KMS-11 (cell line): Measurements from ENCODE around the gene MYOM3.

Source experiments
- H2AFZ ChIP-seq: fragments of 200-600 bp; sonication (generic); 2 replicates; pipeline ENCODE4 v1.6.1; 2016; ENCODE audit warnings: antibody characterized with exemption, mixed run types, low read depth
- H3K27ac ChIP-seq: fragments of 200-600 bp; sonication (generic); 2 replicates; pipeline ENCODE4 v1.6.1; 2016; ENCODE audit warnings: mild to moderate bottlenecking, mixed run types
- H3K27me3 ChIP-seq: fragments of 200-600 bp; sonication (generic); 2 replicates; pipeline ENCODE4 v1.6.1; 2017; ENCODE audit warnings: mild to moderate bottlenecking, low read depth, mixed run types, moderate library complexity; ENCODE audit not compliant: insufficient read depth
- H3K36me3 ChIP-seq: fragments of 200-600 bp; sonication (generic); 2 replicates; pipeline ENCODE4 v1.6.1; 2017; ENCODE audit warnings: mild to moderate bottlenecking, mixed run types; ENCODE audit not compliant: insufficient read depth
- H3K4me1 ChIP-seq: fragments of 200-600 bp; sonication (generic); 2 replicates; pipeline ENCODE4 v1.6.1; 2016; ENCODE audit warnings: mild to moderate bottlenecking, low read depth, mixed run types; ENCODE audit not compliant: poor library complexity, severe bottlenecking
- H3K4me2 ChIP-seq: fragments of 200-600 bp; sonication (generic); 2 replicates; pipeline ENCODE4 v1.7.0; 2016; ENCODE audit warnings: mild to moderate bottlenecking, mixed run types
- H3K4me3 ChIP-seq: fragments of 200-600 bp; sonication (generic); IDR thresholded peaks from 2 replicates; pipeline ENCODE4 v1.6.1; 2017; ENCODE audit warnings: low read depth, low read length, mixed read lengths; ENCODE audit not compliant: insufficient read depth
- H3K79me2 ChIP-seq: fragments of 200-600 bp; sonication (generic); 2 replicates; pipeline ENCODE4 v1.6.1; 2016; ENCODE audit warnings: low read depth, mixed run types; ENCODE audit not compliant: insufficient read depth
- H3K9ac ChIP-seq: fragments of 200-600 bp; sonication (generic); 2 replicates; pipeline ENCODE4 v1.6.1; 2016; ENCODE audit warnings: mild to moderate bottlenecking, mixed run types
- H4K20me1 ChIP-seq: fragments of 200-600 bp; sonication (generic); 2 replicates; pipeline ENCODE4 v1.6.1; 2016; ENCODE audit warnings: mild to moderate bottlenecking, mixed run types; ENCODE audit not compliant: insufficient read depth
- CTCF ChIP-seq: fragments of 200-600 bp; sonication (generic); conservative IDR thresholded peaks from 2 replicates; pipeline ENCODE4 v1.6.1; 2017; ENCODE audit warnings: low read depth, mild to moderate bottlenecking, antibody characterized with exemption, low read length, moderate library complexity, mixed read lengths

The MYOM3 gene

GRCh38 chr1:24147194-24147593 lies 35.3 kb upstream of the MYOM3 start:
- H3K4me1 ChIP-seq = peaks cover 23% of the 10 kb centered on the region
- no peak overlapping the region for H3K4me2 ChIP-seq
- no peaks in the 10 kb centered on the region for H3K27me3 ChIP-seq
- H4K20me1 ChIP-seq = no peaks in the 10 kb centered on the region
- H3K4me3 ChIP-seq = no peak overlapping the region
- no peaks in the 10 kb centered on the region for H3K36me3 ChIP-seq
- H3K27ac ChIP-seq = no peak overlapping the region
- no peak for TF ChIP-seq CTCF
- no peaks in the 10 kb centered on the region for H3K79me2 ChIP-seq
- H2AFZ ChIP-seq = no peak overlapping the region
- no peak overlapping the region for H3K9ac ChIP-seq

GRCh38 chr1:24142546-24143534 lies 30.9 kb upstream of the MYOM3 start, which contains the start of gene IL22RA1:
Gene IL22RA1, minus strand, starts transcription at chr1:24143140. Its CDS starts 58 bp downstream, at chr1:24143082.
- Histone ChIP-seq H3K79me2 (no peaks in the 10 kb centered on the region), H3K4me3 (peak within 1 kb of the TSS; percentile 86), H3K27me3 (no peaks in the 10 kb centered on the region), H3K27ac (no peak within 1 kb of the TSS; the same call in 1 of the 2 replicates), H3K4me2 (peak within 1 kb of the TSS; percentile 92), H3K36me3 (no peaks in the 10 kb centered on the region), H2AFZ (peak within 1 kb of the TSS; percentile 99), H4K20me1 (no peaks in the 10 kb centered on the region), H3K9ac (peak within 1 kb of the TSS; percentile 66; the same call in 1 of the 2 replicates), H3K4me1 (peaks cover 16% of the 10 kb centered on the region)
- TF ChIP-seq CTCF = no peak

GRCh38 chr1:24141311-24141997 lies 29.5 kb upstream of the MYOM3 start:
- TF ChIP-seq CTCF = no peak
- Histone ChIP-seq H3K27ac (no peak overlapping the region), H3K79me2 (no peaks in the 10 kb centered on the region), H3K27me3 (no peaks in the 10 kb centered on the region), H3K4me1 (peaks cover 16% of the 10 kb centered on the region), H3K36me3 (no peaks in the 10 kb centered on the region), H4K20me1 (no peaks in the 10 kb centered on the region), H3K4me3 (no peak overlapping the region), H2AFZ (no peak overlapping the region), H3K9ac (no peak overlapping the region), H3K4me2 (peak overlapping the region; percentile 92; the same call in 1 of the 2 replicates)

- no peak overlapping the region for H3K27ac ChIP-seq
- no peak overlapping the region for H3K4me2 ChIP-seq
- no peaks in the 10 kb centered on the region for H3K79me2 ChIP-seq
- peaks cover 16% of the 10 kb centered on the region for H3K4me1 ChIP-seq
- H4K20me1 ChIP-seq = no peaks in the 10 kb centered on the region
- TF ChIP-seq CTCF = no peak
- no peak overlapping the region for H3K4me3 ChIP-seq
- no peak overlapping the region for H2AFZ ChIP-seq
- H3K27me3 ChIP-seq = no peaks in the 10 kb centered on the region
- no peak overlapping the region for H3K9ac ChIP-seq
- no peaks in the 10 kb centered on the region for H3K36me3 ChIP-seq
These were observed 28.8 kb upstream of the MYOM3 start for GRCh38 chr1:24140741-24141181.
